ENCODE data around the gene NPAT. TPM values are rescaled to one million over a fixed set of nuclear protein-coding genes. Genes with fewer than 3 reads are reported as not detected.

Gene NPAT
- total and polyA plus RNA-seq, 9 of the 15 experiments (the other 6 are each of a cell fraction or from before 2014, with no cell fraction given): 8.8 to 30.0 (median 22.1) TPM

DNA sequence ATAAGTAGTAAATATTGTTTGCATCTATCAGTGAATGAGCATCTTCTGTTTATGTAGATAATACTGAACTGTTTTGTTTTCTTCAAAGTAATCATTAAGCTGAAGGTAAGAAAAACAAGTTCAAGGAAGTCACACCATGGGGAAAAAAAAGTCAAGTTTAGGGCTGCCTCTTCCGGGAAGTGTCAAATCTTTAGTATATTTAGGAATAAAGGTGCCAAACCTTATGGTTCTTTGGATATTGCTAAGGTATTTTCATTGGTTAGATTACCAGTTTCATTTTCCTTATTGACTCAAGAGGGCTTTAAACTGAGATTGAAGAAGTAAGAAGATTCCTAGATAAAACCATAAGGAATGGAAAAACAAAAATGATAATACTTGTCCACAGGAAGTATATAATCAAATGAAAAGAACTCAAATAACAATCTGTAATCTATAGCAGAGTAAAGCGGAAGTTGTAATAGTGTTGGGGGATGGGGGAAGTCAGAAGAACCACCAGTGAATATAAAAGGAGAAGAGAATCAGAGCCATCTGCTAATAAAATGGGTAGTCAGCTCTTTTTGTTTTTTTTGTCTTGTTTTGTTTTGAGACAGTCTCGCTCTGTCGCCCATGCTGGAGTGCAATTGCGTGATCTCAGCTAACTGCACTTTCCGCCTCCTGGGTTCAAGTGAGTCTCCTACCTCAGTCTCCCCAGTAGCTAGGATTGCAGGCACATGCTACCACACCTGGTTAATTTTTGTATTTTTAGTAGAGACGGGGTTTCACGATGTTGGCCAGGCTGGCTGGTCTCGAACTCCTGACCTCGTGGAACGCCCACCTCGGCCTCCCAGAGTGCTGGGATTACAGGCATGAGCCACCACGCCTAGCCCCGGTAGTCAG is 2.7 kb upstream of the NPAT start:
- peak overlapping the region; percentile 80 to 88; a peak in 3 of 4 replicates for H3K9ac ChIP-seq (ENCODE audit: insufficient read depth in 1 of 2, low read depth in 2 of 2, low read length in 2 of 2)
- H3K4me1 ChIP-seq (replicated peaks in 1 of 2; ENCODE audit: control insufficient read depth in 2 of 2, insufficient read depth in 2 of 2, low read length in 2 of 2): peaks cover 8 to 26% of the 10 kb centered on the region in 2 experiments; a peak in 4 of 5 replicates
- peaks cover 13% of the 10 kb centered on the region for H4K20me1 ChIP-seq (replicated peaks; ENCODE audit: control insufficient read depth, insufficient read depth, low read length)
- peaks cover 28% of the 10 kb centered on the region for H3K36me3 ChIP-seq (ENCODE audit: control insufficient read depth, insufficient read depth, low read length)
- ChIA-PET CTCF (ENCODE audit: low intra/inter-chr PET ratio) (no interaction called here), POLR2A (no interaction called here)
- H3K27me3 ChIP-seq (ENCODE audit: control insufficient read depth in 2 of 2, insufficient read depth in 2 of 2, low read length in 2 of 2): no peaks in the 10 kb centered on the region
- H3K79me2 ChIP-seq (ENCODE audit: control insufficient read depth, insufficient read depth, low read length): peaks cover 66% of the 10 kb centered on the region
- FAIRE-seq (no peak), ATAC-seq (no peak), DNase-seq (ENCODE audit: extremely low read depth in 1 of 4, low spot score in 3 of 4) (peak in 1 of 4 experiments; percentile 31)
- no TSS peak for BruUV-seq (replicated peaks)
- peak overlapping the region; percentile 86 for H3K4me2 ChIP-seq (ENCODE audit: insufficient read depth, low read length)
- 49% methylated on average over 14 of the region's 14 CpGs for WGBS (ENCODE audit: insufficient coverage, low coverage, missing lambda C conversion rate)
- peak overlapping the region; percentile 80; the same call in 1 of the 2 replicates for H3K4me3 ChIP-seq
- peak overlapping the region; percentile 21 for H2AFZ ChIP-seq (ENCODE audit: low read depth, low read length)
- peak overlapping the region; percentile 45 for H3K27ac ChIP-seq (ENCODE audit: extremely low read depth, low read depth, low read length)
- intact Hi-C loops (cut with micrococcal nuclease) (loop anchor here (5.0 to 10.0 kb wide), 3 partner anchors 127 to 218 kb away; partner anchors contain the start of gene CUL5), in situ Hi-C loops (cut with MboI) (no loop called here)
- no peaks in the 10 kb centered on the region for H3K9me3 ChIP-seq (replicated peaks; ENCODE audit: control insufficient read depth, insufficient read depth, low read depth, low read length)
- no peaks in the 10 kb centered on the region for H3K9me1 ChIP-seq (ENCODE audit: control insufficient read depth, insufficient read depth, low read length)
- no peak for TF ChIP-seq CBX8 (IDR thresholded peaks at IDR 0.05; ENCODE audit: borderline replicate concordance, extremely low read depth, low read depth, low read length, poor library complexity, severe bottlenecking)
- TF ChIP-seq ZFP30 (CRISPR knock-in tag; IDR thresholded peaks at IDR 0.05; ENCODE audit: borderline replicate concordance): no peak
- no peak for TF ChIP-seq ZNF717 (CRISPR knock-in tag; IDR thresholded peaks at IDR 0.05)
- 0 out of 2 replicates have a peak, but pooled peaks have one; percentile 20 for TF ChIP-seq ZBTB40 (IDR thresholded peaks at IDR 0.05)
- TF ChIP-seq ZBTB40 (CRISPR knock-in tag; IDR thresholded peaks at IDR 0.05): no peak
- TF ChIP-seq ZNF324 (CRISPR knock-in tag; IDR thresholded peaks at IDR 0.05): no peak
- TF ChIP-seq MCM7 (IDR thresholded peaks at IDR 0.05): no peak
- no peak for TF ChIP-seq CBX2 (IDR thresholded peaks at IDR 0.05; ENCODE audit: insufficient read depth, low read length, poor library complexity, severe bottlenecking)
- TF ChIP-seq EGR1 (conservative IDR thresholded peaks at IDR 0.05): peak; percentile 34; the same call in 1 of the 2 replicates
- no peak for TF ChIP-seq ZNF134 (CRISPR knock-in tag; conservative IDR thresholded peaks at IDR 0.05)
- TF ChIP-seq SMARCA4 (IDR thresholded peaks at IDR 0.05): 0 out of 2 replicates have a peak, but pooled peaks have one; percentile 18
- no peak for TF ChIP-seq CBFA2T2 (conservative IDR thresholded peaks at IDR 0.05)
- no peak for TF ChIP-seq GTF2F1 (IDR thresholded peaks at IDR 0.05; ENCODE audit: low read depth, low read length)

Measured in K562 (cell line).